Esophagus muscularis mucosa (tissue), 3 donors: ENCODE data around the gene LRRC47.

Experiments used
- POLR2A ChIP-seq: fragments of 450-650 bp; IDR thresholded peaks from one replicate; pipeline ENCODE4 v1.6.1; 2017; ENCODE audit warnings: antibody characterized with exemption, moderate library complexity, mild to moderate bottlenecking, low read depth
- TF ChIP-seq, protein P1 (sequence below), 3 experiments: fragments of 200-600 bp in 2 of 3; fragments of 450-650 bp in 1 of 3; sonication (generic) in 2 of 3; IDR thresholded peaks; one replicate each; pipeline ENCODE4 v1.5.1; 2017 to 2019; ENCODE audit warnings: antibody characterized with exemption in 3 of 3, mild to moderate bottlenecking in 2 of 3, moderate library complexity in 1 of 3

DNA sequence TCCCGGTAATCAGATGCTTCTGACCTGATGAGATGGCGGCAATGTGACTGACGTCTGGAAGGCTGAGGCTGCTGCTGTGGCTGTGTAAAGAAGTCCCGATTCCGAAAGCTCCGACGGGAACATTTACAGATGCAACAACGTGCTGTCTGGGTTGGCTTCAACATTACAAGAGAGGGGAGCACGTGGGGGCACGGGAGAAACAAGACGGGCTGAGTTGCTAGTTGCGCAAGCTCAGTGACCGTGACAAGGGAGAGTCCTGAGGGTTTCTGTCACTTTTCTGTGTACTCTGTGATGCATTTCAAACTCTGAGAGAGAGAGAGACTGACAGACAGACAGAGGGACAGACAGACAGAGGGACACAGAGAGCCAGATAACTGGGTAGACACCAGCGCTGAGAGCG is 25.6 kb upstream of the LRRC47 start:
- TF ChIP-seq, protein P1, sequence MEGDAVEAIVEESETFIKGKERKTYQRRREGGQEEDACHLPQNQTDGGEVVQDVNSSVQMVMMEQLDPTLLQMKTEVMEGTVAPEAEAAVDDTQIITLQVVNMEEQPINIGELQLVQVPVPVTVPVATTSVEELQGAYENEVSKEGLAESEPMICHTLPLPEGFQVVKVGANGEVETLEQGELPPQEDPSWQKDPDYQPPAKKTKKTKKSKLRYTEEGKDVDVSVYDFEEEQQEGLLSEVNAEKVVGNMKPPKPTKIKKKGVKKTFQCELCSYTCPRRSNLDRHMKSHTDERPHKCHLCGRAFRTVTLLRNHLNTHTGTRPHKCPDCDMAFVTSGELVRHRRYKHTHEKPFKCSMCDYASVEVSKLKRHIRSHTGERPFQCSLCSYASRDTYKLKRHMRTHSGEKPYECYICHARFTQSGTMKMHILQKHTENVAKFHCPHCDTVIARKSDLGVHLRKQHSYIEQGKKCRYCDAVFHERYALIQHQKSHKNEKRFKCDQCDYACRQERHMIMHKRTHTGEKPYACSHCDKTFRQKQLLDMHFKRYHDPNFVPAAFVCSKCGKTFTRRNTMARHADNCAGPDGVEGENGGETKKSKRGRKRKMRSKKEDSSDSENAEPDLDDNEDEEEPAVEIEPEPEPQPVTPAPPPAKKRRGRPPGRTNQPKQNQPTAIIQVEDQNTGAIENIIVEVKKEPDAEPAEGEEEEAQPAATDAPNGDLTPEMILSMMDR (IDR thresholded peaks at IDR 0.05), result no peak
- TF ChIP-seq POLR2A, result no peak
